ELR (cell line): Measurements from ENCODE around the gene MEF2A.
"Not testable (repeated sequence)": the region's sequence is repeated elsewhere in the genome, so short reads cannot be mapped to it uniquely, and the experiment has no call there.

ENCODE experiments used
- DNase-seq: peaks from one replicate; pipeline ENCODE4 v3.0.0-alpha.2; 2015; ENCODE audit warnings: low read depth

The MEF2A gene

GRCh38 chr15:99565299-99566156, at the start of gene MEF2A:
Gene MEF2A (plus strand): TSS chr15:99565984. CDS start chr15:99633120, 67,136 bp downstream.
- DNase-seq: peak; percentile 93

DNA sequence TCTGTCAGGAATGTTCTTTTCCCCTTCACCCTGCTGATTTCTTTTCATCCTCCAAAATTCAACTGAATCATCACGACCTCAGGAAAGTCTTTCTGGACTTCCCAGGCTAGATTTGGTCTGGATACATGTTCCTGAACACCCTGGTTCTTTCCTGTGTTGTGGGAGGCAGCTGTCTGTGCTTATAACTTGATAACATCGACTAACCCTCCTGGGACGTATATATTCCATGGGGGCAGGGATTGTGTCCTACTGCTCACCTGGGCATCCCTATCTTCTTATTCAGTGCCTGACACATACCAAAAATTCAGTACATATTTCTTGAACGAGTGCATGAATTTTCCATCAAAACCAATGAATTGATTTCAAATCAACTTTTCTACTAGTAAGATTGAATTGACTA, 47.6 kb upstream of the MEF2A start:
- DNase-seq: no peak

GRCh38 chr15:99519366-99519765, 46.4 kb upstream of the MEF2A start:
- DNase-seq: not testable (repeated sequence)

DNA sequence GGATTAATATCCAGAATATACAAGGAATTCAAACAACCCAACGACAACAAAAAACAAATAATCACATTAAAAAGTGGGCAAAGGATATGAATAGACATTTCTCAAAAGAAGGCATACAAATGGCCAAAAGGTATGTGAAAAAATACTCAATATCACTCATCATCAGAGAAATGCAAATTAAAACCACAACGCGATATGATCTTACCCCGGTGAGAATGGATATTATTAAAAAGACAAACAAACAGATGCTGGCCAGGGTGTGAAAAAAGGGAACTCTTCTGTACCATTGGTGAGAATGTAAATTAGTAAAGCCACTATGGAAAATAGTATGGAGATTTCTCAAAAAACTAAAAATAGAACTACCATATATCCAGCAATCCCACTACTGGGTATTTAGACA, 43.5 kb upstream of the MEF2A start:
- no peak for DNase-seq

DNA sequence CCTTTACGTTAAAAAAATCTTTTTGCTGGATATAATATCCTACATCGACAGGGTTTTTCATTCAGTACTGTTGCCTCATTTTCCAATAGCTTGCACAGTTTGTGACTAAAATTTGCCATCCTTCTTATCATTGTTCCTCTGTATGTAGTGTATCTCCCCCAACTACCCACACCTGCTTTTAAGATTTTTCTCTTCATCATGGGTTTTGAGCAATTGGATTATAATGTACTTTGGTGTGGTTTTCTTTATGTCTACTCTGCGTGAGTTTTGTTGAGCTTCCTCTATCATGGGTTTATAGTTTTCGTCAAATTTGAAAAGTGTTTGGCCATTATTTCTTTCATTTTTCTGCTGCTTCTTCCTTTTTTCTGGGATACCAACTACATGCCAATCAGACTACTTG, 39.6 kb upstream of the MEF2A start:
- no peak for DNase-seq

GRCh38 chr15:99526671-99527070, 39.1 kb upstream of the MEF2A start:
- DNase-seq: no peak

GRCh38 chr15:99536422-99537040, 29.3 kb upstream of the MEF2A start:
- DNase-seq: peak; percentile 61

- no peak for DNase-seq
These were observed 28.4 kb upstream of the MEF2A start for GRCh38 chr15:99537344-99537743.

- DNase-seq: no peak
These were observed 27.5 kb upstream of the MEF2A start for GRCh38 chr15:99538261-99538660.

GRCh38 chr15:99542828-99543227, 23.0 kb upstream of the MEF2A start:
- no peak for DNase-seq

DNA sequence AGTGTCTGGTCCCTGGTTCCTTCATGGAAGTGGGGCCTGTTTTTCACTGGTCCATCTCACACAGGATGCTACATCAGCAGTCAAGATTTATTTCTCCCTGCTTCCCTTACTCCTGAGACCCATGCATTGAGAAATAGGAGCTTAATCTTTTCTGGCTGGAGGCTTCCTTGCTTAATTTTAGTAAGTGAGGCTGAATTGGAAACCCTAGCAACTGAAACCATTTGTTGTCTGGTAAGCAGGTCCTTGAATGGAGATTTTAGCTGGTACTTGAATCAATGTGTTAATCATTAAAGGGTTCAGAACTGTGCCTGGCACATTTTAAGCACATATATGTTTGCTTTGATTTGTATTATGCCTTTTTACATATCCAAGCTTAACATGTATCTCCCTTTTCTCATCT, 20.2 kb upstream of the MEF2A start:
- DNase-seq: no peak

DNA sequence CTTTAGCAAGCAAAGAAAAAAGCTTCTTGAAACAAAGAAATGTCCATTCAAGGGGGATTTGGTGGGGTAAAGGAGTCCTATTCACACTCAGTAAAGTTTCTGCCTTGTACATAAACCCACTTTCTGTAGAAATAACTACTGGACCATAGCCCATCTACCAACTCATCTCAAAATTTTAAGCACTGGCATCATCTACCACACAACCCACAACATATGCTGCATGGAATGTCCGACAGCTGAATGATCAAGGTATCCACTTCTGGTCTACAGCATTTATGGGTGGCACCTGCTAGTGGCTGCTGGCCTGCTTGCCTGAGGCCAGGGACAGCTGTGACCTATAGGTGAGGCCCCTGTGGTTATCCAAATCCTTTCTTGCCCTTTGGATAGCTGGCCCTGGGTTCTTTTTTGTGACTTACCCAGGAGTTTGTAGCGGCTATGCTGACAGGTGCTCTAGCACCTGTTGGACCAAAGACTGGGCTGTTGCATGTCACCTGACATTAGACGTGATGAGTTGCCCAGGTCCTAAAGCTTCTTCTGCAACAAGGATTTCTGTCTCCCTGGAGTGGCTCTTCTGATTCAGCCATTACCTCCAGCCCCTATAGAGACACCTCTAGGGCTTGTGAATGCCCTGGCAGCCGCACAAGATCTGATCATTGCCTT, 19.2 kb upstream of the MEF2A start:
- no peak for DNase-seq

GRCh38 chr15:99547517-99547916, 18.3 kb upstream of the MEF2A start:
- DNase-seq: no peak

GRCh38 chr15:99550077-99550476, 15.7 kb upstream of the MEF2A start:
- no peak for DNase-seq

GRCh38 chr15:99552111-99552510, 13.7 kb upstream of the MEF2A start:
- no peak for DNase-seq

- DNase-seq: no peak
These were observed 10.8 kb upstream of the MEF2A start for GRCh38 chr15:99554880-99555488.

- no peak for DNase-seq
These were observed 9.8 kb upstream of the MEF2A start for GRCh38 chr15:99556011-99556410.

- DNase-seq: no peak
These were observed 9.2 kb upstream of the MEF2A start for GRCh38 chr15:99556578-99556977.

GRCh38 chr15:99558084-99558483, 7.7 kb upstream of the MEF2A start:
- DNase-seq: no peak

GRCh38 chr15:99558571-99558970, 7.2 kb upstream of the MEF2A start:
- no peak for DNase-seq

- DNase-seq: no peak
These were observed 4.1 kb upstream of the MEF2A start for GRCh38 chr15:99561476-99562230.

GRCh38 chr15:99562238-99562637, 3.5 kb upstream of the MEF2A start:
- no peak for DNase-seq
